KOPT-K1 (cell line): ENCODE measurements around the gene FAM32A.

Source experiments
- H3K27ac ChIP-seq: fragments of 200-600 bp; sonication (generic); 2 replicates; pipeline ENCODE4 v1.5.1; 2016; ENCODE audit warnings: antibody characterized with exemption, mild to moderate bottlenecking, low read depth, low read length; ENCODE audit not compliant: poor library complexity, severe bottlenecking
- H3K36me3 ChIP-seq: fragments of 200-600 bp; sonication (generic); 2 replicates; pipeline ENCODE4 v1.5.1; 2017; ENCODE audit warnings: antibody characterized with exemption, mild to moderate bottlenecking, low read length, moderate library complexity; ENCODE audit not compliant: insufficient read depth
- H3K9me3 ChIP-seq: fragments of 200-600 bp; sonication (generic); 2 replicates; pipeline ENCODE4 v1.5.1; 2017; ENCODE audit warnings: antibody characterized with exemption, low read length, mild to moderate bottlenecking; ENCODE audit not compliant: insufficient read depth, poor library complexity, severe bottlenecking

Gene FAM32A

DNA sequence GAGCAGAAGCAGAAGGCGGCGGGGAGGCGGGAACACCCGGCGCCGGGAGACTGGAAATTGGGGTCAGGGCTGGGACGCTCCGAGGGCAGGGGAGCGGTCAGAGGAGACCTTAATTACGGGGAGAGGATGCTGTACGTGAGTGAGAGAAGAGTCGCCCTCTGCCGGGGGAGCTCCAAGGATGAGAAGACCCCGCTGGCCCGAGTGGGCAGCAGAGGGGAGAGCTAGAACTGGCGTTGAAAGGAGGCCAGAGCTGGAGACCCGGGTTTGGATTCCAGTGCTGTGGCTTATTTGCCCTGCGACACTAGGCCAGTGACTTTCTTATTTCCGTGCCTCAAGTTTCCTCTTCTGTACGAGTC, 536 bp downstream of the FAM32A start:
- Histone ChIP-seq H3K27ac (peak overlapping the region; percentile 74), H3K36me3 (peaks cover 38% of the 10 kb centered on the region), H3K9me3 (no peaks in the 10 kb centered on the region)

DNA sequence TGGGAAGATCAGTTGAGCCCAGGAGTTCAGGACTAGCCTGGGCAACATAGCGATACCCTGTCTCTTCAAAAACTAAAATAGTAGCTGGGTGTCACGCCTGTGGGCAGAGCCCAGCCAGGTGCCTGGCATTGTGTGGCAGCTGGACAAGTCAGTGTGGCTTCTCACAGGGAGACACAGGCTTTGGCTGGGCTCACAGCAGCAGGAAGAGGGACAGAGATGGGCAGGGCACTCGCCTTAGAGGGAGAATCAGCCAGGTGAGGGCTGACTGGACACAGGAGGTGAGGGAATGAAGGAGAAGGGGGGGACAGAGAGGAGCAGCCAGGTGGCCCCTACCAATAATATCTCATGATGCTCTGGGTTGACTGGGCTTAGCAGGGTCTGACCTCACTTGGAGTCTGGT, 3.3 kb downstream of the FAM32A start:
- H3K27ac ChIP-seq: no peak overlapping the region
- H3K36me3 ChIP-seq: peaks cover 59% of the 10 kb centered on the region

GRCh38 chr19:16190198-16190597, 5.0 kb downstream of the FAM32A start:
- H3K36me3 ChIP-seq: peaks cover 61% of the 10 kb centered on the region
- no peak overlapping the region for H3K27ac ChIP-seq
- H3K9me3 ChIP-seq: no peaks in the 10 kb centered on the region

More for the DNA sequence above, 3.3 kb downstream of the FAM32A start:
- H3K9me3 ChIP-seq: no peaks in the 10 kb centered on the region

DNA sequence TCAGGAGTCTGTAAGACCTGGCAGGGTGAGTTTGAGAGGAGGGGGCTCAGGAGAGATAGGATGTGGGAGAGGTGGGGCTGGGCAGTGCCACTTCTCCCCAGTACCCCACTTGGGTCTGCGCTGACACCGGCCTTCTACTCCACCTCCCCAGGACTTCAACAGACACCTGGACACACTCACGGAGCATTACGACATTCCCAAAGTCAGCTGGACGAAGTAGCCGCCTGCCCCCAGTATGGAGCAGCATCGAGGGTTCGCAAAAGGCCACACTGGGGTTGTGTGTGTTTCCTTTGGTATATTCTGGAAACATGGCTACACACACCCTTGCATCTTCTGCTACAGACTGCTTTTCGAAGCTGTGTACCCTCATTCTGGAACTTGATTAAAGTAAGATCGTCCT, 5.5 kb downstream of the FAM32A start:
- Histone ChIP-seq H3K27ac (no peak overlapping the region), H3K9me3 (no peaks in the 10 kb centered on the region), H3K36me3 (peaks cover 61% of the 10 kb centered on the region)

DNA sequence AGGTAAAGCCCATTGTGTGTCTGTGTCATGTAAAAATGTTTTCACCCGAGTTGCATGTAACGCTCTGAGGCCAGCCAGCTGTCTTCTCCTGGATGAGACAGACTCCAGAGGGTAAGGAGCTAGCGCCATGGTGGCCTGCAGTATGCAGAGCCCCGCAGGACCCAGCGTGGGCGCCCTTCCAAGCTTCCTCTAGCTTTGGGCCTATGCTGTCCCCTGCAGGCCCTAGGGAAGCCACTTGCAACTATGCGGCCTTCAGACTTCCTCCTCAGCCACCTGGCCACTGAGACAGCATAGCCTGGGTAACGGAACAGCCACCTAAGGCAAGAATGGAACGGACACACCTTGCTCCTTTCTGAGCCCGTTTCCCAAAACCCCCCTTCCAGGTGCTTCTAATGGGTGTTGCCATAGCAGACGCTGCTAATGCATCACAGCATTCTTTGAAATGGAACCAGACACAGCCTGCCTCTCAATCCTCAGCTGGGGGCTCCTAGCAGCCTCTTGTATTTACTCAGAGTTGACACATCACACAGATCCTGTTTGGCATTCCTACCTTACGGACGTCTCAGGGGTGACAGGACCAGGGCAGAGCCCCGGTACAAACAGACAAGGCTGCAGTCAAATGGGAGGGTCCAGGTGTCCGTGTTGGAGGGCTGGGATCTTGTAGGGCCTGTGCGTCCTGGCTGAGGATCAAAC, 6.2 kb downstream of the FAM32A start:
- Histone ChIP-seq H3K36me3 (peaks cover 61% of the 10 kb centered on the region), H3K9me3 (no peaks in the 10 kb centered on the region), H3K27ac (no peak overlapping the region)

DNA sequence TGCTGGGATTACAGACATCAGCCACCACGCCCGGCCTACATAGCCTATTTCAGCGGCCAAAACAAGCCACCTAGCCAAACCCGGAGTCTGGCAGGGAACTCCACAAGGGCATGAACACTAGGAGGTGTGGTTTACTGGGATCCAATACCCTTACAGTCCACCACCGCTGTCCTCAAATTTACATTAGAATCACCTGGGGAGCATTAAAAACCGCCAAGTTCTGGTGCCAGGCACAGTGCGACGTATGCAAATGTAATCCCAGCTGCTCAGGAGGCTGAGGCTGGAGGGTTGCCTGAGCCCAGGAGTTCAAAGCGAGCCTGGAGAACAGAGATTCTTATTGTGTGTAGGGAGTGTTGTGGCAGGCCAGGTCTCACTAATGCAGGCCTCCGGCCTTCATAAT, 8.3 kb downstream of the FAM32A start:
- Histone ChIP-seq H3K9me3 (no peaks in the 10 kb centered on the region), H3K36me3 (peaks cover 45% of the 10 kb centered on the region), H3K27ac (no peak overlapping the region)

DNA sequence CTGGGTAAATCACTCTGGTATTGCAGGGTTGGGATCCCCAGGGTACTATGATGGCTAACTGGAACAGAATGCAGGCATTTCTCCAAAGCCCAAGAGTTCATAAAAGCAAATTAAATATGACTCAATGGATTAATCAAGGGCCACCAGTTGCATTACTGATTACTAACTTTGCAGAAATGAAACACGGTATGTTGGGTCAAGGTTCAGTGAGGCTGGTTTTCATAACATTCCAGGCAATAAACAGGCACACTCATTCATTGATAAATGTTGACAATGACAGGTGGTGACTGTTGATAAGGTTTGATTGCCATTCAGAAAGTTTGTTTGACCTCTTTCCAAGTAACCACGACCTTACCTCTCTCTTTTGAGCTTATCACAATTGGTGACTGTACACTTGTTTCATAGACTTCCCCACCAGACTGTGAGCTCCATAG, 12.0 kb downstream of the FAM32A start:
- Histone ChIP-seq H3K27ac (peak overlapping the region; percentile 86), H3K36me3 (peaks cover 32% of the 10 kb centered on the region), H3K9me3 (no peaks in the 10 kb centered on the region)

DNA sequence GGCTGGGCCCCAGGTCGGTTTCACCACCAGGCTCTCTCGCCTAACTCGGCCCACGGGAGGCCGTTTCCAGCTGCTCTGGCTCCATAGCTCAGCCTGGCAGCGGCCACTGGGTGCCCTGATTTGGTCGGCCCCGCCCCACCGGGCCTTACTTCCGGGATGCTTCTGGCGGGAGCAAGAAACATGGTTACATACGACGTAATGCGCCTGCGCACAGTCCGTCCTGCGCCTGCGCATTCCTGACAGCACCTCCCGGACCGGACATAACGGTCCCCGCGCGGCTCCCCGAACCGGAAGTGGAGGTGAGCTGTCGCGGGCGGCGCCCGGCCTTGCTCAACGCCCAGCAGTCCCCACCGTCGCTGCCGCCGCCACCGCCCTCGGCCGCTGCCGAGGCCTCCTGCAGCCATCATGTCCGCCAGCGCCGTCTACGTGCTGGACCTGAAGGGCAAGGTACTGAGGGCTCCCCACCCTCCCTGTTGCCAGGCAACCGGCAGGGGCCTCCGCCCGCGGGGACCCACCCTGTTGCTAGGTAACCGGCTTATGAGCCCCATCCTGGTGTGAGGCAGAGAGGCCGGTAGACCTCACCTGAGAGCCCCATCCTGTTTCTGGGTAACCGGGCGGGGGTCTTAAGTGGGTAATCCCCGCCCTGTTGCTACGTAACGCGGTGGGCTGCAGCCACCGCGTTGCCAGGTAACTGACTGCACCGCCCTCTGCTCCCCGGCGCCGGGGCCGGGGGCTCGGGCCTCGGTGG, 12.6 kb downstream of the FAM32A start, which contains the start of gene AP1M1:
Gene AP1M1, plus strand, starts transcription at position 290 of the 748 bp plus-strand sequence. Its CDS starts 116 bp downstream, at position 406.
- Histone ChIP-seq H3K9me3 (no peaks in the 10 kb centered on the region), H3K27ac (peak within 1 kb of the TSS; percentile 86), H3K36me3 (peaks cover 36% of the 10 kb centered on the region)

- H3K9me3 ChIP-seq: no peaks in the 10 kb centered on the region
- H3K27ac ChIP-seq: peak overlapping the region; percentile 86
- peaks cover 39% of the 10 kb centered on the region for H3K36me3 ChIP-seq
These were observed 13.1 kb downstream of the FAM32A start for GRCh38 chr19:16198370-16198651.

GRCh38 chr19:16199275-16199932, 14.2 kb downstream of the FAM32A start:
- Histone ChIP-seq H3K27ac (no peak overlapping the region), H3K9me3 (no peaks in the 10 kb centered on the region), H3K36me3 (peaks cover 46% of the 10 kb centered on the region)

DNA sequence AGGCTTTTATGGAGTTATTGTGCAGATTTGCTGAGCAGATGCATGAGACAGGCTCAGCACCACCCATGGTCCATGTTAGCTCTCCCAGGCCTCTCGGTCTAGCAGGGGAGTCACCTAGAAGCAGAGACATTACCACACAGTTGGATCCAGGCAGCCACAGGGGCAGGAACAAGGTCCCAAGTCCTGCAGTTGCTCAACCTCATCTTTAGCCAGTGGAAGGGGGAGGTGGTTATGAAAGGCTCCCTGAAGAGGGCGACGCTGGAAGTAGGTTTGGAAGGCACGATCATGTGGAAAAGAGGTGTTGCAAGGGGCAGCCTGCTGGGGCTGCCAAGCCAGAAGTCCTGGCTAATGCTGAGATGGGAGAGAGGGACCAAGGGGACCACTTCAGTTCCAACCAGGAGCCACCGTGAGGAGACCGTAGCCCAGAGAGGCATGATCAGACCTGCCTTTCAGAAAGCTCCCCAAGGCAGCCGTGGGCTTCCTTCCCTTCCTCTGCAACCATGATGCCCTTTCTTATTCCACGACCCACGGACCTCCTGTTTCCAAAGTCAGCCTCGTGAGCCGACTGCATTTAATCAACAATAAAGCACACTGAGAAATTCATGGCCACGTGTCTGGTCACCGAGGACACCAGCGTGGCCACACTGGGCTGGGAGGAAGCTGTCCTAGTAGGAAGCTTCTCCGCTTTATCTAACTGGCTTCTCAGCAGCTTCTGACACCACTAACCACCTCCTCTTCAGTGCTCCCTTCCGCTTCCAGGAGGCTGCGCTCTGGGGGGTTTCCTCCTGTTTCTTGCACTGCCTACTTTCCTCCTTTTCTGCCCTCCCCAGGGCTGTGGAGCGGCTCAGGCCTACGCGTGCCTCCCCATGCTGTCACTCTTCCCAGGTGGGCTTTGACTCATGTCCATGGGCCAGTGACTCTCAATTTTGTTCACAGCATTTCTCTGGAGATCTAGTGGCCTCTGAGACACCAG, 15.1 kb downstream of the FAM32A start:
- peaks cover 55% of the 10 kb centered on the region for H3K36me3 ChIP-seq
- no peaks in the 10 kb centered on the region for H3K9me3 ChIP-seq
- no peak overlapping the region for H3K27ac ChIP-seq

DNA sequence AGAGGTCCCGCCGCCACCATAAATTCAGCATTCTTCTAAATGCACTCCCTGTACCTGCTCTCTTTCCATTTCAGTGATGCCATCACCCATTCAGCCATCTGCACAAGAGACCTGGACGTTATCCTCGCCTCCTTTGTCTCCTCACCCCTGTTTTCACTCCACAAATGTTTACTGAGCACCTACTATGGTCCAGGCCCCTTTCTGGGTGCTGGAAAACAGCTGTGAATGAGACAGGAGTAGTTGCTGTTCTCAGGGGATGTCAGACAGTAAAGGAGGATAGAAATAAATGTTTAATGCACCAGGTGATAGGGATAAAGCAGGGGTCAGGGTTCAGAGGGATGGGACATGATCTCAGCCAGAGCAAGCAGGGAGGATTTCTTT, 15.8 kb downstream of the FAM32A start:
- H3K27ac ChIP-seq: no peak overlapping the region
- no peaks in the 10 kb centered on the region for H3K9me3 ChIP-seq
- peaks cover 62% of the 10 kb centered on the region for H3K36me3 ChIP-seq

GRCh38 chr19:16202320-16203255, 17.4 kb downstream of the FAM32A start:
- Histone ChIP-seq H3K9me3 (no peaks in the 10 kb centered on the region), H3K27ac (no peak overlapping the region), H3K36me3 (peaks cover 77% of the 10 kb centered on the region)
